Urothelium cell line (cell line): Measurements from ENCODE around the gene GXYLT2.
A peak's percentile ranks its signal among the peaks of the same experiment; 100 is the strongest.

ENCODE experiments used
- DNase-seq: peaks from one replicate; pipeline ENCODE4 v3.0.0; 2011; ENCODE audit warnings: low spot score, mixed read lengths
- FAIRE-seq: peaks from 2 replicates; lab custom pipeline; 2011; peaks lifted over from hg19 to GRCh38; lab: Jason Lieb, UNC

GXYLT2 gene

GRCh38 chr3:72887705-72888545 is at the start of gene GXYLT2:
Gene GXYLT2, plus strand, starts transcription at chr3:72888046. Its CDS starts 188 bp downstream, at chr3:72888234.
- FAIRE-seq = peak; percentile 81
- DNase-seq = peak; percentile 82

- DNase-seq (no peak), FAIRE-seq (no peak)
Measured at GRCh38 chr3:72839057-72839456, 48.8 kb upstream of the GXYLT2 start.

- FAIRE-seq (no peak), DNase-seq (no peak)
Measured at GRCh38 chr3:72844436-72844993, 43.3 kb upstream of the GXYLT2 start.

- DNase-seq (no peak), FAIRE-seq (no peak)
Measured at GRCh38 chr3:72846166-72846565, 41.7 kb upstream of the GXYLT2 start.

GRCh38 chr3:72847282-72847681 is 40.6 kb upstream of the GXYLT2 start:
- no peak for DNase-seq
- FAIRE-seq = no peak

GRCh38 chr3:72847751-72848702 is 39.8 kb upstream of the GXYLT2 start, which contains the start of gene SHQ1:
Gene SHQ1, minus strand, starts transcription at chr3:72848445. Its CDS starts 105 bp downstream, at chr3:72848340.
- DNase-seq = peak; percentile 95
- FAIRE-seq = peak; percentile 79

- no peak for FAIRE-seq
Measured at GRCh38 chr3:72848703-72849081, 39.2 kb upstream of the GXYLT2 start.

GRCh38 chr3:72855001-72855400 is 32.8 kb upstream of the GXYLT2 start:
- FAIRE-seq = no peak
- no peak for DNase-seq

More at GRCh38 chr3:72848703-72849081, 39.2 kb upstream of the GXYLT2 start:
- peak; percentile 14 for DNase-seq

- FAIRE-seq = no peak
Measured at GRCh38 chr3:72860053-72860452, 27.8 kb upstream of the GXYLT2 start.

GRCh38 chr3:72860846-72861245 is 27.0 kb upstream of the GXYLT2 start:
- DNase-seq (no peak), FAIRE-seq (no peak)

More at GRCh38 chr3:72860053-72860452, 27.8 kb upstream of the GXYLT2 start:
- no peak for DNase-seq

- no peak for FAIRE-seq
- no peak for DNase-seq
Measured at GRCh38 chr3:72862314-72863090, 25.3 kb upstream of the GXYLT2 start.

- FAIRE-seq = no peak
- DNase-seq = no peak
Measured at GRCh38 chr3:72872183-72872582, 15.7 kb upstream of the GXYLT2 start.

- FAIRE-seq (peak; percentile 58), DNase-seq (no peak)
Measured at GRCh38 chr3:72887343-72887704, 522 bp upstream of the GXYLT2 start.

- no peak for DNase-seq
- no peak for FAIRE-seq
Measured at GRCh38 chr3:72888546-72889309, 882 bp downstream of the GXYLT2 start.

- FAIRE-seq (no peak), DNase-seq (no peak)
Measured at GRCh38 chr3:72889310-72890165, 1.7 kb downstream of the GXYLT2 start.

GRCh38 chr3:72890166-72890925 is 2.5 kb downstream of the GXYLT2 start:
- no peak for FAIRE-seq
- DNase-seq = no peak

- FAIRE-seq (no peak), DNase-seq (peak; percentile 83)
Measured at GRCh38 chr3:72891053-72891855, 3.4 kb downstream of the GXYLT2 start.
